GM23338 (cell line): ENCODE measurements around the gene CREB1.

Experiments used
- CREB1 ChIP-seq: fragments of 250-450 bp; sonication (Bioruptor Pico); IDR thresholded peaks from 2 replicates; pipeline ENCODE4 v1.5.0; 2020; ENCODE audit warnings: low read depth, mild to moderate bottlenecking, moderate library complexity
- EZH2 ChIP-seq: fragments of 200-600 bp; sonication (generic); IDR thresholded peaks from one replicate; pipeline ENCODE4 v1.8.0; 2017; ENCODE audit warnings: antibody characterized with exemption, mild to moderate bottlenecking, low read depth; ENCODE audit not compliant: unreplicated experiment
- EZH2phosphoT487 ChIP-seq: fragments of 200-600 bp; sonication (generic); IDR thresholded peaks from one replicate; pipeline ENCODE4 v1.8.1; 2018; ENCODE audit warnings: antibody characterized with exemption; ENCODE audit not compliant: unreplicated experiment
- POLR2AphosphoS5 ChIP-seq: IDR thresholded peaks from 2 replicates; pipeline ENCODE4 v1.6.1; 2016; ENCODE audit warnings: antibody characterized with exemption, low read depth
- REST ChIP-seq: IDR thresholded peaks from one replicate; pipeline ENCODE4 v1.6.1; 2018; ENCODE audit warnings: antibody characterized with exemption; ENCODE audit not compliant: unreplicated experiment
- ZNF114 ChIP-seq: fragments of 250-450 bp; sonication (Bioruptor Pico); IDR thresholded peaks from 2 replicates; pipeline ENCODE4 v1.5.0; 2020; ENCODE audit warnings: mild to moderate bottlenecking, moderate library complexity
- ZNF331 ChIP-seq: fragments of 250-450 bp; sonication (Bioruptor Pico); IDR thresholded peaks from 2 replicates; pipeline ENCODE4 v1.5.0; 2020; ENCODE audit warnings: low read depth, mild to moderate bottlenecking, moderate library complexity
- TF ChIP-seq, protein P1 (sequence below), 2 experiments: fragments of 200-600 bp in 1 of 2; sonication (generic) in 1 of 2; conservative IDR thresholded peaks; 2 replicates each; pipeline versions ENCODE4 v1.5.1 to v1.6.1; 2016 to 2017; ENCODE audit warnings: antibody characterized with exemption in 2 of 2, low read depth in 2 of 2, mild to moderate bottlenecking in 2 of 2, moderate library complexity in 1 of 2
- TF ChIP-seq, protein P2 (sequence below): IDR thresholded peaks from 2 replicates; pipeline ENCODE4 v1.6.1; 2016; ENCODE audit warnings: antibody characterized with exemption

DNA sequence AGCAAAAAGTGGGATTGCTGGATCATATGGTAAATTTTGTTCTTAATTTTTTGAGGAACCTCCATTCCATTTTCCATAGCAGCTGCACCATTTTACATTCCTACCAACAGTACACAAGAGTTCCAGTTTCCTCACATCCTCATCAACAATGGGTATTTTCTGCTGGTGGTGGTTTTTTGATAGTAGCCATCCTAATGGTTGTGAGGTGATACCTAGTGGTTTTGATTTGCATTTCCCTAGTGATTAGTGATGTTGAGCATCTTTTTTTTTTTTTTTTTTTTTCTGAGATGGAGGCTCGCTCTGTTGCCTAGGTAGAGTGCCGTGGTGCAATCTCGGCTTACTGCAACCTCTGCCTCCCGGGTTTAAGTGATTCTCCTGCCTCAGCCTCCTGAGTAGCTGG lies 65.0 kb downstream of the CREB1 start:
- TF ChIP-seq EZH2 (no peak), POLR2AphosphoS5 (no peak), REST (no peak), ZNF114 (CRISPR knock-in tag) (no peak), EZH2phosphoT487 (no peak), CREB1 (CRISPR knock-in tag) (no peak), ZNF331 (CRISPR knock-in tag) (no peak)
- TF ChIP-seq, protein P1, sequence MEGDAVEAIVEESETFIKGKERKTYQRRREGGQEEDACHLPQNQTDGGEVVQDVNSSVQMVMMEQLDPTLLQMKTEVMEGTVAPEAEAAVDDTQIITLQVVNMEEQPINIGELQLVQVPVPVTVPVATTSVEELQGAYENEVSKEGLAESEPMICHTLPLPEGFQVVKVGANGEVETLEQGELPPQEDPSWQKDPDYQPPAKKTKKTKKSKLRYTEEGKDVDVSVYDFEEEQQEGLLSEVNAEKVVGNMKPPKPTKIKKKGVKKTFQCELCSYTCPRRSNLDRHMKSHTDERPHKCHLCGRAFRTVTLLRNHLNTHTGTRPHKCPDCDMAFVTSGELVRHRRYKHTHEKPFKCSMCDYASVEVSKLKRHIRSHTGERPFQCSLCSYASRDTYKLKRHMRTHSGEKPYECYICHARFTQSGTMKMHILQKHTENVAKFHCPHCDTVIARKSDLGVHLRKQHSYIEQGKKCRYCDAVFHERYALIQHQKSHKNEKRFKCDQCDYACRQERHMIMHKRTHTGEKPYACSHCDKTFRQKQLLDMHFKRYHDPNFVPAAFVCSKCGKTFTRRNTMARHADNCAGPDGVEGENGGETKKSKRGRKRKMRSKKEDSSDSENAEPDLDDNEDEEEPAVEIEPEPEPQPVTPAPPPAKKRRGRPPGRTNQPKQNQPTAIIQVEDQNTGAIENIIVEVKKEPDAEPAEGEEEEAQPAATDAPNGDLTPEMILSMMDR (conservative IDR thresholded peaks at IDR 0.05; ENCODE audit: low read depth in 2 of 2): no peak
- TF ChIP-seq, protein P2, sequence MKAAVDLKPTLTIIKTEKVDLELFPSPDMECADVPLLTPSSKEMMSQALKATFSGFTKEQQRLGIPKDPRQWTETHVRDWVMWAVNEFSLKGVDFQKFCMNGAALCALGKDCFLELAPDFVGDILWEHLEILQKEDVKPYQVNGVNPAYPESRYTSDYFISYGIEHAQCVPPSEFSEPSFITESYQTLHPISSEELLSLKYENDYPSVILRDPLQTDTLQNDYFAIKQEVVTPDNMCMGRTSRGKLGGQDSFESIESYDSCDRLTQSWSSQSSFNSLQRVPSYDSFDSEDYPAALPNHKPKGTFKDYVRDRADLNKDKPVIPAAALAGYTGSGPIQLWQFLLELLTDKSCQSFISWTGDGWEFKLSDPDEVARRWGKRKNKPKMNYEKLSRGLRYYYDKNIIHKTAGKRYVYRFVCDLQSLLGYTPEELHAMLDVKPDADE: no peak
